SH-SY5Y (cell line): Measurements from ENCODE around the gene EPHB6.
A peak's percentile ranks its signal among the peaks of the same experiment; 100 is the strongest.

Experiments
- GATA2 ChIP-seq: IDR thresholded peaks from 2 replicates; pipeline ENCODE4 v1.6.1; 2011; ENCODE audit warnings: mild to moderate bottlenecking, low read depth, low read length
- GATA3 ChIP-seq: IDR thresholded peaks from 2 replicates; pipeline ENCODE4 v1.6.1; 2011; ENCODE audit warnings: low read depth, mild to moderate bottlenecking, low read length, moderate library complexity

GRCh38 chr7:142812437-142813215 is 42.2 kb upstream of the EPHB6 start:
- 0 out of 2 replicates have a peak, but pooled peaks have one; percentile 10 for TF ChIP-seq GATA2
- no peak for TF ChIP-seq GATA3
